Neuronal stem cell (in vitro differentiated cells): ENCODE measurements around the gene RPUSD1.
"Not testable (repeated sequence)": the region's sequence is repeated elsewhere in the genome, so short reads cannot be mapped to it uniquely, and the experiment has no call there.

Experiments used
- DNase-seq: peaks from one replicate; pipeline ENCODE4 v3.0.0-alpha.2; 2013; ENCODE audit warnings: low spot score
- H2AFZ ChIP-seq: one replicate; pipeline ENCODE4 v1.6.1; 2013; ENCODE audit warnings: mild to moderate bottlenecking, low read length, inconsistent platforms
- H2AK5ac ChIP-seq: 2 replicates; pipeline ENCODE4 v1.6.1; 2013; ENCODE audit warnings: low read depth, mild to moderate bottlenecking, inconsistent platforms, low read length, moderate library complexity, mixed read lengths
- H2BK120ac ChIP-seq: 2 replicates; pipeline ENCODE4 v1.6.1; 2013; ENCODE audit warnings: low read depth, mild to moderate bottlenecking, inconsistent platforms, low read length, moderate library complexity, mixed read lengths
- H2BK12ac ChIP-seq: one replicate; pipeline ENCODE4 v1.6.1; 2013; ENCODE audit warnings: low read length, inconsistent platforms
- H2BK15ac ChIP-seq: 2 replicates; pipeline ENCODE4 v1.6.1; 2013; ENCODE audit warnings: mild to moderate bottlenecking, low read length, inconsistent platforms, mixed read lengths
- H2BK5ac ChIP-seq: one replicate; pipeline ENCODE4 v1.6.1; 2013; ENCODE audit warnings: inconsistent platforms, mild to moderate bottlenecking, low read length, moderate library complexity
- H3K14ac ChIP-seq: one replicate; pipeline ENCODE4 v1.6.1; 2013; ENCODE audit warnings: low read length, inconsistent platforms
- H3K18ac ChIP-seq: 2 replicates; pipeline ENCODE4 v1.6.1; 2013; ENCODE audit warnings: low read length, inconsistent platforms
- H3K23ac ChIP-seq: 2 replicates; pipeline ENCODE4 v1.6.1; 2013; ENCODE audit warnings: low read depth, mild to moderate bottlenecking, mixed read lengths, low read length, inconsistent platforms; ENCODE audit not compliant: poor library complexity
- H3K27ac ChIP-seq: replicated peaks from 3 replicates; pipeline ENCODE4 v1.5.1; 2013; ENCODE audit warnings: low read length, inconsistent platforms
- H3K27me3 ChIP-seq, 3 experiments: 2 replicates each; pipeline ENCODE4 v1.6.1; 2013; ENCODE audit warnings: low read length in 3 of 3, mild to moderate bottlenecking in 2 of 3, inconsistent platforms in 1 of 3, low read depth in 1 of 3, mixed read lengths in 1 of 3, moderate library complexity in 1 of 3; ENCODE audit not compliant: control insufficient read depth in 3 of 3, insufficient read depth in 3 of 3
- H3K36me3 ChIP-seq, 2 donors: replicated peaks in 1 of 2; 2 replicates each; pipeline ENCODE4 v1.6.1; 2013; ENCODE audit warnings: low read length in 2 of 2; ENCODE audit not compliant: control insufficient read depth in 2 of 2, insufficient read depth in 2 of 2
- H3K4ac ChIP-seq: 2 replicates; pipeline ENCODE4 v1.6.1; 2013; ENCODE audit warnings: inconsistent platforms, mild to moderate bottlenecking, low read length, moderate library complexity
- H3K4me1 ChIP-seq, 2 donors: 1 replicate in 1 of 2; 2 replicates in 1 of 2; pipeline ENCODE4 v1.6.1; 2013; ENCODE audit warnings: low read length in 2 of 2, low read depth in 1 of 2; ENCODE audit not compliant: control insufficient read depth in 2 of 2, insufficient read depth in 1 of 2
- H3K4me2 ChIP-seq: one replicate; pipeline ENCODE4 v1.6.1; 2013; ENCODE audit warnings: mild to moderate bottlenecking, low read length, inconsistent platforms; ENCODE audit not compliant: insufficient read depth, poor library complexity, severe bottlenecking
- H3K4me3 ChIP-seq, 2 donors: 2 replicates each; pipeline ENCODE4 v1.5.1; 2013; ENCODE audit warnings: low read length in 2 of 2, mild to moderate bottlenecking in 2 of 2, inconsistent platforms in 1 of 2, moderate library complexity in 1 of 2
- H3K79me1 ChIP-seq: one replicate; pipeline ENCODE4 v1.6.1; 2013; ENCODE audit warnings: low read depth, mild to moderate bottlenecking, inconsistent platforms, low read length, moderate library complexity
- H3K9ac ChIP-seq: one replicate; pipeline ENCODE4 v1.6.1; 2013; ENCODE audit warnings: mild to moderate bottlenecking, low read depth, low read length, inconsistent platforms; ENCODE audit not compliant: poor library complexity
- H3K9me3 ChIP-seq, 2 donors: replicated peaks in 1 of 2; 2 replicates each; pipeline versions ENCODE3 to v1.6.1; 2013; ENCODE audit warnings: low read length in 2 of 2, mild to moderate bottlenecking in 2 of 2, inconsistent platforms in 1 of 2, low read depth in 1 of 2, mixed read lengths in 1 of 2, moderate library complexity in 1 of 2; ENCODE audit not compliant: control insufficient read depth in 2 of 2, insufficient read depth in 1 of 2
- H4K8ac ChIP-seq: one replicate; pipeline ENCODE4 v1.6.1; 2013; ENCODE audit warnings: low read depth, mild to moderate bottlenecking, inconsistent platforms, low read length, moderate library complexity
- H4K91ac ChIP-seq: one replicate; pipeline ENCODE4 v1.6.1; 2013; ENCODE audit warnings: low read length, low read depth, mild to moderate bottlenecking, inconsistent platforms; ENCODE audit not compliant: poor library complexity
- WGBS, 2 donors: extraction: QIAGEN DNeasy Blood & Tissue Kit; methylation state at CpG; one replicate each; pipeline ENCODE4 v1.1.7; 2013; ENCODE audit warnings: missing lambda C conversion rate in 2 of 2, mixed read lengths in 1 of 2; ENCODE audit not compliant: insufficient read length in 2 of 2, insufficient replicate concordance in 1 of 2; ENCODE audit errors: extremely low coverage in 2 of 2; 5-methylcytosine and 5-hydroxymethylcytosine counted together

RPUSD1 gene

GRCh38 chr16:778447-778846, 9.7 kb downstream of the RPUSD1 start:
- no peak overlapping the region for H3K4me2 ChIP-seq
- peak overlapping the region; percentile 88 for H2AK5ac ChIP-seq
- no peak overlapping the region for H2BK120ac ChIP-seq
- H2BK12ac ChIP-seq, result peak overlapping the region; percentile 90
- no peak overlapping the region for H3K27ac ChIP-seq
- H3K14ac ChIP-seq, result peak overlapping the region; percentile 9
- H3K9ac ChIP-seq, result peak overlapping the region; percentile 24
- peak overlapping the region; percentile 73 for H3K23ac ChIP-seq
- peaks cover 0 to 3% of the 10 kb centered on the region in 2 donors for H3K4me1 ChIP-seq
- H3K79me1 ChIP-seq, result peaks cover 2% of the 10 kb centered on the region
- H3K9me3 ChIP-seq, result peaks cover 0 to 1% of the 10 kb centered on the region in 2 donors
- no peak overlapping the region for H4K8ac ChIP-seq
- H3K4me3 ChIP-seq, result no peak overlapping the region
- no CpG with 5 or more reads among the region's 11 CpGs for WGBS, 2 donors
- H3K18ac ChIP-seq, result peak overlapping the region; percentile 15
- H2BK5ac ChIP-seq, result no peak overlapping the region
- H2AFZ ChIP-seq, result no peak overlapping the region
- H3K36me3 ChIP-seq, result no peaks in the 10 kb centered on the region
- no peak for DNase-seq
- peak overlapping the region; percentile 9 for H4K91ac ChIP-seq
- peak overlapping the region; percentile 98 for H2BK15ac ChIP-seq
- no peak overlapping the region for H3K4ac ChIP-seq
- peaks cover 0 to 57% (median 3%) of the 10 kb centered on the region in 3 experiments for H3K27me3 ChIP-seq

GRCh38 chr16:777826-778225, 10.4 kb downstream of the RPUSD1 start:
- Histone ChIP-seq H4K91ac (no peak overlapping the region), H3K36me3 (no peaks in the 10 kb centered on the region), H3K27me3 (peaks cover 0 to 57% (median 3%) of the 10 kb centered on the region in 3 experiments), H2AFZ (peak overlapping the region; percentile 66), H2BK5ac (no peak overlapping the region), H3K9ac (no peak overlapping the region), H3K14ac (no peak overlapping the region), H2BK120ac (no peak overlapping the region), H3K23ac (no peak overlapping the region), H3K18ac (no peak overlapping the region), H3K79me1 (peaks cover 2% of the 10 kb centered on the region), H4K8ac (no peak overlapping the region), H3K4me1 (peaks cover 0 to 3% of the 10 kb centered on the region in 2 donors), H3K9me3 (peaks cover 0 to 1% of the 10 kb centered on the region in 2 donors), H3K27ac (no peak overlapping the region), H2BK12ac (no peak overlapping the region), H3K4me2 (no peak overlapping the region), H2BK15ac (peak overlapping the region; percentile 98), H3K4ac (no peak overlapping the region), H2AK5ac (no peak overlapping the region), H3K4me3 (no peak overlapping the region)
- no peak for DNase-seq
- no CpG with 5 or more reads among the region's 16 CpGs for WGBS, 2 donors

GRCh38 chr16:776824-777223, 11.4 kb downstream of the RPUSD1 start:
- H3K4ac ChIP-seq, result no peak overlapping the region
- no peak overlapping the region for H3K4me2 ChIP-seq
- H3K9ac ChIP-seq, result no peak overlapping the region
- no peak overlapping the region for H2AK5ac ChIP-seq
- no peak overlapping the region for H3K23ac ChIP-seq
- H4K8ac ChIP-seq, result no peak overlapping the region
- peaks cover 0 to 1% of the 10 kb centered on the region in 2 donors for H3K9me3 ChIP-seq
- no peak overlapping the region for H3K4me3 ChIP-seq
- no peak overlapping the region for H3K18ac ChIP-seq
- H3K27ac ChIP-seq, result no peak overlapping the region
- H2BK120ac ChIP-seq, result no peak overlapping the region
- H3K4me1 ChIP-seq, result peaks cover 0 to 3% of the 10 kb centered on the region in 2 donors
- DNase-seq, result no peak
- no peak overlapping the region for H3K14ac ChIP-seq
- no CpG with 5 or more reads among the region's 9 CpGs for WGBS, 2 donors
- H2AFZ ChIP-seq, result no peak overlapping the region
- H3K79me1 ChIP-seq, result peaks cover 2% of the 10 kb centered on the region
- peaks cover 0 to 49% (median 3%) of the 10 kb centered on the region in 3 experiments for H3K27me3 ChIP-seq
- no peak overlapping the region for H2BK12ac ChIP-seq
- H4K91ac ChIP-seq, result no peak overlapping the region
- H2BK5ac ChIP-seq, result no peak overlapping the region
- no peaks in the 10 kb centered on the region for H3K36me3 ChIP-seq
- H2BK15ac ChIP-seq, result no peak overlapping the region

GRCh38 chr16:776298-776697, 11.9 kb downstream of the RPUSD1 start:
- not testable (repeated sequence) for H3K4me3 ChIP-seq, H2BK120ac ChIP-seq, H2BK5ac ChIP-seq, H3K27ac ChIP-seq, H2AFZ ChIP-seq, H3K14ac ChIP-seq, H4K91ac ChIP-seq, H3K9me3 ChIP-seq, H3K4me1 ChIP-seq, H2BK12ac ChIP-seq, H3K36me3 ChIP-seq, H2AK5ac ChIP-seq, H3K79me1 ChIP-seq, H3K18ac ChIP-seq, H3K9ac ChIP-seq, H3K23ac ChIP-seq, DNase-seq, H3K4me2 ChIP-seq, H3K4ac ChIP-seq, H4K8ac ChIP-seq
- WGBS, 2 donors, result no CpG with 5 or more reads among the region's 10 CpGs
- Histone ChIP-seq H2BK15ac (peak overlapping the region; percentile 97), H3K27me3 (peaks cover 0 to 43% (median 3%) of the 10 kb centered on the region in 3 experiments)
